Measurements from ENCODE around the gene CD300A. TPM values are rescaled to one million over a fixed set of nuclear protein-coding genes. Genes with fewer than 3 reads are reported as not detected.

CD300A gene
- total RNA-seq, 4 donors from 2014 or later: 5.5 to 13.0 (median 8.7) TPM

DNA sequence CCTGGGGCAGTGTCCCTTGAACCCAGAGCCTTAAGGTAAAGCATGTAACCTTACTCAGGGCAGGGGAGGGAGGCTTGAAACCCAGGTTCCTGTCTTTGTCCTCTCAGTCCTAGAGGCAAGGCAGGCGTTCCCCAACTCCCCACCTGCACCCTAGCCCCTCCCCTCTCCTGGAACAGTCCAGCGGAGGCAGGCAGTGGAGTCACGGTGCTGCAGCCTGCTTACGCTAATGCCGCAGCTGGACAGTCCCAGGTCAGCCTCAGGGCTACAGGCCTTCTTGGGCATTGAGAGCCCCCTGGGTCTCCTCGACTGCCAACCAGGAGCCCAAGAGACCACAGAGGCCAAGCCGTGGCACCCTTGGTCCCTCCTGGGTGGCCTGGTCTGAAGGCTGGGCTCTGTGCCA, 6.8 kb upstream of the CD300A start:
- no peak overlapping the region for H3K4me3 ChIP-seq (ENCODE audit: low read depth, poor library complexity, severe bottlenecking)
- intact Hi-C loops (cut with DNase I; ENCODE audit: low total_unique reads): no loop called here
- 70 to 78% methylated on average over 7 of the region's 7 CpGs for WGBS, 2 donors
- DNase-seq (ENCODE audit: low spot score in 2 of 2): no peak
- TF ChIP-seq, protein P1, sequence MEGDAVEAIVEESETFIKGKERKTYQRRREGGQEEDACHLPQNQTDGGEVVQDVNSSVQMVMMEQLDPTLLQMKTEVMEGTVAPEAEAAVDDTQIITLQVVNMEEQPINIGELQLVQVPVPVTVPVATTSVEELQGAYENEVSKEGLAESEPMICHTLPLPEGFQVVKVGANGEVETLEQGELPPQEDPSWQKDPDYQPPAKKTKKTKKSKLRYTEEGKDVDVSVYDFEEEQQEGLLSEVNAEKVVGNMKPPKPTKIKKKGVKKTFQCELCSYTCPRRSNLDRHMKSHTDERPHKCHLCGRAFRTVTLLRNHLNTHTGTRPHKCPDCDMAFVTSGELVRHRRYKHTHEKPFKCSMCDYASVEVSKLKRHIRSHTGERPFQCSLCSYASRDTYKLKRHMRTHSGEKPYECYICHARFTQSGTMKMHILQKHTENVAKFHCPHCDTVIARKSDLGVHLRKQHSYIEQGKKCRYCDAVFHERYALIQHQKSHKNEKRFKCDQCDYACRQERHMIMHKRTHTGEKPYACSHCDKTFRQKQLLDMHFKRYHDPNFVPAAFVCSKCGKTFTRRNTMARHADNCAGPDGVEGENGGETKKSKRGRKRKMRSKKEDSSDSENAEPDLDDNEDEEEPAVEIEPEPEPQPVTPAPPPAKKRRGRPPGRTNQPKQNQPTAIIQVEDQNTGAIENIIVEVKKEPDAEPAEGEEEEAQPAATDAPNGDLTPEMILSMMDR (IDR thresholded peaks at IDR 0.05): no peak
- TF ChIP-seq POLR2A (IDR thresholded peaks at IDR 0.05): no peak

DNA sequence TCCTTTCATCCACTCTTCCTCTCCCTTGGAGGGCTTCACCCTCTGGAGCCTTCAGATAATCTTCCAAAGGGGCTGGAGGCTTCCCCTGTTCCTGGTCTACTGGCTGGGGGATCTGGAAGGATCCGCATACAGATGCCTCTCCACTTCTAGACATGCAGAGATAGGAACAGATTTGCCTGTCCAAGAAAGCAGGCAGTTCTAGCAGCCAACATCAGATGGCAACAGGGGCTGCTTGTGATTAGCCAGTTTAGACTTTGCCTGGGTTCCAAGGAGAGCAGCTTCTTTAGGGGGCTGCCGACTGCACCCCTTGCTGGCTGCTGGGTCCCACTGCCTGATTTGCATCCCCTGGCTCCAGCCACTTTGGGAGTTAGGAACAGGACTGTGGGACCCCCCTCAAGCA, 6.2 kb upstream of the CD300A start:
- H3K4me3 ChIP-seq (ENCODE audit: low read depth, poor library complexity, severe bottlenecking): no peak overlapping the region
- intact Hi-C loops (cut with DNase I; ENCODE audit: low total_unique reads): no loop called here
- no peak for DNase-seq (ENCODE audit: low spot score in 2 of 2)
- TF ChIP-seq POLR2A (IDR thresholded peaks at IDR 0.05): no peak
- TF ChIP-seq, protein P1 (IDR thresholded peaks at IDR 0.05): no peak
- 63 to 67% methylated on average over 2 of the region's 2 CpGs for WGBS, 2 donors

- no peak overlapping the region for H3K4me3 ChIP-seq (ENCODE audit: low read depth, poor library complexity, severe bottlenecking)
- WGBS, 2 donors: 93 to 97% methylated on average over 7 of the region's 7 CpGs
- intact Hi-C loops (cut with DNase I; ENCODE audit: low total_unique reads): no loop called here
- no peak for TF ChIP-seq POLR2A (IDR thresholded peaks at IDR 0.05)
- TF ChIP-seq, protein P1 (IDR thresholded peaks at IDR 0.05): no peak
- no peak for DNase-seq (ENCODE audit: low spot score in 2 of 2)
These were observed 5.4 kb upstream of the CD300A start for GRCh38 chr17:74460996-74461395.

DNA sequence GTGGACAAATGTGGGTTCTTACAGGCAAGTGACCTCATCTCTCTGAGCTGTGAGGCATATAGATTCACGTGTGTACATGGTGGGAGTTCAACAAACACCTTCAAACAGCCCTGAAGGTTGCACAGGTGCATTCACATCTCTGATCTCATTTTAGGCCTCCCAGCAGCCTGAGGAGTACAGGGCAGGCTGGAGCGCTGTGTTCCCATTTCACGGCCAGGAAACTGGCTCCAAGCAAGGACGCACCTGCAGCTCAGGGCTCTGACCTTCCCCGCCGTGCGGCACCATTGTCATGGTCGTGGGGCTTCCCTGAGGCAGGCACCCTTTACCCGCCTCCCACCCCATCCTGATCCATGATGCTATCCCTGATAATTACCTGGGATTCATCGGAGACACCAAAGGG, 4.8 kb upstream of the CD300A start:
- intact Hi-C loops (cut with DNase I; ENCODE audit: low total_unique reads): no loop called here
- H3K4me3 ChIP-seq (ENCODE audit: low read depth, poor library complexity, severe bottlenecking): no peak overlapping the region
- 80% methylated on average over 10 of the region's 10 CpGs for WGBS, 2 donors
- TF ChIP-seq, protein P1 (IDR thresholded peaks at IDR 0.05): no peak
- TF ChIP-seq POLR2A (IDR thresholded peaks at IDR 0.05): no peak
- DNase-seq (ENCODE audit: low spot score in 2 of 2): no peak

DNA sequence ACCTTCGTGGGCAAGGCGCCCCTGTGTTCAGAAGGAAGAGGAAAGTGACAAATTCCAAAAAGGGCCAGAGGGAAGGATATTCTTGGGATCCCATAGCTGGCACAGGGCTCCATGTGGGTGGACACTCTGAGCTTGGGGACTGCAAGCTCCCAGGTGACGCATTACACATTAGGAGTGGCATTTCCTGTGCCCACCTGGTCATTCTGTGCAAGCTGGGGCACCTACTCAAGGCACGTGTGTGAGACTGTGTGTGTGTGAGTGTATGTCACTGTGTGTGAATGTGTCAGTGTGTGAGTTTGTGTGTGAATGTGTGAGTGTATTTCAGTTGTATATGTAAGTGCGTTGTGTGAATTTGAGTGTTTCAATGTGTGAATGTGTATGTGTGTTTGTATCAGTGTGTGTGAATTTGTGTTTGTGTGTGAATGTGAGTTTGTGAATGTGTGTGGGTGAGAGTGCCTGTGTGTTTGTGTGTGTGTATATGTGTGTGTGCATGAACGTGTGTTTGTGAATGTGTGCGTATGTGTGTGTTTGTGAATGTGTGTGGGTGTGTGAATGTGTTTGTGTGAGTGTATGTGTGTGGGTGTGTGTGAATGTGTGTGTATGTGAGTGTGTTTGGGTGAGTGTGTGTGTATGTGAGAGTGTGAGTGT, 1.6 kb upstream of the CD300A start:
- no peak for DNase-seq (ENCODE audit: low spot score in 2 of 2)
- intact Hi-C loops (cut with DNase I; ENCODE audit: low total_unique reads): no loop called here
- WGBS, 2 donors: 82 to 90% methylated on average over 7 of the region's 7 CpGs

More for the DNA sequence above, 1.6 kb upstream of the CD300A start:
- TF ChIP-seq POLR2A (IDR thresholded peaks at IDR 0.05): no peak
- TF ChIP-seq, protein P1 (IDR thresholded peaks at IDR 0.05): peak in 1 of 3 donors; percentile 18
- no peak overlapping the region for H3K4me3 ChIP-seq (ENCODE audit: low read depth, poor library complexity, severe bottlenecking)
